HepG2 (cell line): ENCODE results near the gene TEDC2. TPM values are rescaled to one million over a fixed set of nuclear protein-coding genes. Genes with fewer than 3 reads are reported as not detected.
A peak's percentile ranks its signal among the peaks of the same experiment; 100 is the strongest.

ENCODE experiments used
- BHLHE40 ChIP-seq: IDR thresholded peaks from 2 replicates; pipeline ENCODE4 v1.6.1; 2011; ENCODE audit warnings: low read length, improper control_type of control experiment
- FOXO1 ChIP-seq: sonication (generic); formaldehyde crosslinking; IDR thresholded peaks from 2 replicates; pipeline ENCODE4 v1.4.0; 2020; ENCODE audit warnings: missing genetic modification reagents
- JUNB ChIP-seq: sonication (generic); formaldehyde crosslinking; IDR thresholded peaks from 2 replicates; pipeline ENCODE4 v1.8.0; 2022; ENCODE audit warnings: missing genetic modification reagents, mild to moderate bottlenecking, borderline replicate concordance
- KDM4B ChIP-seq: sonication (generic); formaldehyde crosslinking; IDR thresholded peaks from 2 replicates; pipeline ENCODE4 v1.4.0; 2020; ENCODE audit warnings: missing genetic modification reagents
- MTA3 ChIP-seq: sonication (generic); formaldehyde crosslinking; IDR thresholded peaks from 2 replicates; pipeline ENCODE4 v1.4.0; 2020; ENCODE audit warnings: missing genetic modification reagents
- PHF21A ChIP-seq: sonication (generic); formaldehyde crosslinking; IDR thresholded peaks from 2 replicates; pipeline ENCODE4 v1.5.0; 2020; ENCODE audit warnings: mild to moderate bottlenecking, missing genetic modification reagents
- POLR2A ChIP-seq, 2 experiments: IDR thresholded peaks; 2 replicates each; pipeline ENCODE4 v1.6.1; 2011; ENCODE audit warnings: low read depth in 2 of 2, low read length in 2 of 2, mild to moderate bottlenecking in 1 of 2, moderate library complexity in 1 of 2; ENCODE audit not compliant: insufficient read depth in 1 of 2
- TBP ChIP-seq: sonication (generic); formaldehyde crosslinking; IDR thresholded peaks from 2 replicates; pipeline ENCODE4 v1.5.0; 2020; ENCODE audit warnings: missing genetic modification reagents
- ZC3H13 ChIP-seq: sonication (generic); formaldehyde crosslinking; IDR thresholded peaks from 2 replicates; pipeline ENCODE4 v1.8.1; 2023; ENCODE audit warnings: mild to moderate bottlenecking, missing genetic modification reagents, moderate library complexity
- ZFYVE20 ChIP-seq: sonication (generic); formaldehyde crosslinking; IDR thresholded peaks from 2 replicates; pipeline ENCODE4 v1.8.0; 2023; ENCODE audit warnings: low read depth, mild to moderate bottlenecking, moderate library complexity, missing genetic modification reagents, borderline replicate concordance
- ZNF431 ChIP-seq: sonication (generic); formaldehyde crosslinking; IDR thresholded peaks from 2 replicates; pipeline ENCODE4 v1.9.0; 2022; ENCODE audit warnings: missing genetic modification reagents, low read depth, mild to moderate bottlenecking, borderline replicate concordance
- polyA plus RNA-seq, 8 experiments: library from polyadenylated mRNA; depleted of rRNA in 3 of 8; stranded (reverse) in 7 of 8; unstranded in 1 of 8; fragments of >200 nt; fragmentation: Illumina TruSeq in 4 of 8; extraction: Trizol in 4 of 8; gene quantifications; 2 replicates each; pipeline versions ENCODE4 v1.2.1 to v1.2.3, GENCODE V29; 2011 to 2016; ENCODE audit warnings: low read depth in 4 of 8, missing spikeins in 1 of 8, mixed read lengths in 1 of 8; ENCODE audit not compliant: insufficient read depth in 1 of 8
- total RNA-seq, 5 experiments: library from RNA; depleted of rRNA; stranded (reverse); fragments of >200 nt; fragmentation: Illumina TruSeq; extraction: Trizol; gene quantifications; 2 replicates each; pipeline ENCODE4 v1.2.3, GENCODE V29; 2016; ENCODE audit warnings: low read depth in 1 of 5
- TF ChIP-seq, protein P1 (sequence below): sonication (generic); formaldehyde crosslinking; conservative IDR thresholded peaks from 2 replicates; pipeline ENCODE4 v1.4.0; 2020; ENCODE audit warnings: missing genetic modification reagents
- TF ChIP-seq, protein P2 (sequence below): IDR thresholded peaks from 2 replicates; pipeline ENCODE4 v1.6.1; 2016; ENCODE audit warnings: missing compliant biosample characterization, missing genetic modification reagents, borderline replicate concordance

The TEDC2 gene
- total and polyA plus RNA-seq, 2 of the 13 experiments (the other 11 are each of a cell fraction or from before 2014, with no cell fraction given) = 6.2 to 24.4 TPM

DNA sequence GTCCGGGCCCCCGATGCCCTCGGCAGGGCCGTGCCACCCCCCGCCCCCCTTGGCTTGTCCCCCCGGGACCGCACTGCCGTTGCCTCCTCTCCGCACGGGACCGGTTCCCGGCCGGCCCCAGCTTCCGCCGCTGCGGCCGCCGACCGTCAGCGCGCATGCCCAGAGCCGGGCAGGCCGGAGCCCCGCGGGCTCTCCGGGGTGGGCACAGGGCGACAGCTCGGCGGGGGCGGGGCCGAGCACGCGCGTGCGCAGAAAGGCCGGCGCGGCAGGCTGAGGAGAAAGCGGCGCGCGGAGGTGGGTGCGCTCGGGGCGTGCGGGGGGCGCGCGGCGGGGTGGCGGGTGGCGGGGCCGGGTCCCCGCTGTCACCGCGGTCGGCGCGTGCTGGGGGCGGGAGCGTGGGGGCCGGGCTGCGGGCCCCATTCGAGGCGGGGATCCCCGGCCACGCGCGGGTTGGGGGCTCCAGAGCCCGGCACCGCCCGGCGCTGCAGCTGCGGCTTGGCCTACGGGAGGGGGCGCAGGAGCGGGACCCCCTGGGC is 15.0 kb downstream of the TEDC2 start, which contains the start of gene TBC1D24 (continued):
- TF ChIP-seq, protein P1, sequence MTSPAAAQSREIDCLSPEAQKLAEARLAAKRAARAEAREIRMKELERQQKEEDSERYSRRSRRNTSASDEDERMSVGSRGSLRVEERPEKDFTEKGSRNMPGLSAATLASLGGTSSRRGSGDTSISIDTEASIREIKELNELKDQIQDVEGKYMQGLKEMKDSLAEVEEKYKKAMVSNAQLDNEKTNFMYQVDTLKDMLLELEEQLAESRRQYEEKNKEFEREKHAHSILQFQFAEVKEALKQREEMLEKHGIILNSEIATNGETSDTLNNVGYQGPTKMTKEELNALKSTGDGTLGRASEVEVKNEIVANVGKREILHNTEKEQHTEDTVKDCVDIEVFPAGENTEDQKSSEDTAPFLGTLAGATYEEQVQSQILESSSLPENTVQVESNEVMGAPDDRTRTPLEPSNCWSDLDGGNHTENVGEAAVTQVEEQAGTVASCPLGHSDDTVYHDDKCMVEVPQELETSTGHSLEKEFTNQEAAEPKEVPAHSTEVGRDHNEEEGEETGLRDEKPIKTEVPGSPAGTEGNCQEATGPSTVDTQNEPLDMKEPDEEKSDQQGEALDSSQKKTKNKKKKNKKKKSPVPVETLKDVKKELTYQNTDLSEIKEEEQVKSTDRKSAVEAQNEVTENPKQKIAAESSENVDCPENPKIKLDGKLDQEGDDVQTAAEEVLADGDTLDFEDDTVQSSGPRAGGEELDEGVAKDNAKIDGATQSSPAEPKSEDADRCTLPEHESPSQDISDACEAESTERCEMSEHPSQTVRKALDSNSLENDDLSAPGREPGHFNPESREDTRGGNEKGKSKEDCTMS = no peak
- TF ChIP-seq BHLHE40 (peak; percentile 54; the same call in 1 of the 2 replicates), JUNB (CRISPR knock-in tag) (no peak), ZNF431 (no peak), TBP (no peak), KDM4B (no peak), MTA3 (no peak), PHF21A (CRISPR knock-in tag) (peak; percentile 40; the same call in 1 of the 2 replicates), POLR2A (IDR thresholded peaks at IDR 0.05; ENCODE audit: insufficient read depth in 1 of 2, low read depth in 2 of 2, low read length in 2 of 2) (peak in 1 of 2 experiments; percentile 50; a peak in 3 of 4 replicates), ZC3H13 (CRISPR knock-in tag) (no peak), FOXO1 (no peak), ZFYVE20 (no peak)
- TF ChIP-seq, protein P2, sequence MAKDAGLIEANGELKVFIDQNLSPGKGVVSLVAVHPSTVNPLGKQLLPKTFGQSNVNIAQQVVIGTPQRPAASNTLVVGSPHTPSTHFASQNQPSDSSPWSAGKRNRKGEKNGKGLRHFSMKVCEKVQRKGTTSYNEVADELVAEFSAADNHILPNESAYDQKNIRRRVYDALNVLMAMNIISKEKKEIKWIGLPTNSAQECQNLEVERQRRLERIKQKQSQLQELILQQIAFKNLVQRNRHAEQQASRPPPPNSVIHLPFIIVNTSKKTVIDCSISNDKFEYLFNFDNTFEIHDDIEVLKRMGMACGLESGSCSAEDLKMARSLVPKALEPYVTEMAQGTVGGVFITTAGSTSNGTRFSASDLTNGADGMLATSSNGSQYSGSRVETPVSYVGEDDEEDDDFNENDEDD (CRISPR knock-in tag) = no peak
- TF ChIP-seq, all 625 proteins: peak for 13
